HG02642 (cell line): ENCODE measurements around the gene SNU13.
"Not testable (repeated sequence)": the region's sequence is repeated elsewhere in the genome, so short reads cannot be mapped to it uniquely, and the experiment has no call there.

Experiments
- ATAC-seq: cut with Tn5 transposase; IDR thresholded peaks from one replicate; pipeline ENCODE4 v1.9.1; 2021; ENCODE audit warnings: mild to moderate bottlenecking; ENCODE audit not compliant: unreplicated experiment, poor library complexity

The SNU13 gene

DNA sequence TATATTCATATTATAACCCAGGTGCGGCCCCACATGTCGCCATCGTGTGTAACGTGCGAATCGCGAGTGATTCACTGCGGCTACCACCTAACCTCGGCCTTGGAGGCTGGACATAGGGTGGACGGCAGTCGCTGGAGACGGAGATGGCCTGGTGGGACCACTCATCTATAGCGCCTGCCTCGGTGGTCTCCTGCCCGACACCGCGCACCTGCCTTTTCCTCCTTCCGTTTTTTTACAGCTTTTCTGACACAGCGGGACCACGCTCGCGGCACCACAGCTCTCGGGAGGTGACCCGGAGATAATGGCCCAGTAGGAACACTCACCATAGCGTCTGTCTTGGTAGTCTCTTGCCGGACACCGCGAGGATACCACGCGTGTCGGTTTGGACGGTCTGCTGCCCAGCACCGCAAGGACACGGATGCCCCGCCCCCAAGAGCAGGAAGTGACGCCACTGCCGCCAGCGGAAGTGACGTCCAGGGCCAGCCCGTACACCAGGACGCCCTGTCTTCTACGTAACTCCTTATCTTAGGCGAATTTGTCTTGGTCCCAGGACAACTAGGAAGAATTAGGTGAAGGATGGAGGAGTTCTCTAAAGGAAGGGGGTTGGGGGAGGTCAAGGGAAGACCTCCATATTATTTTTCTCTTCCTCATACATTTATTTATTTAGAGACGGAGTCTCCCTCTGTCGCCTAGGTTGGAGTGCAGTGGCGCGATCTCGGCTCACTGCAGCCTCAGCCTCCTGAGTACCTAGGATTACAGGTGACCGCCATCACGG, 6.4 kb downstream of the SNU13 start:
- ATAC-seq, result peak; percentile 83

- no peak for ATAC-seq
These were observed 7.1 kb downstream of the SNU13 start for GRCh38 chr22:41681616-41682015.

GRCh38 chr22:41676134-41676533, 12.5 kb downstream of the SNU13 start:
- no peak for ATAC-seq

DNA sequence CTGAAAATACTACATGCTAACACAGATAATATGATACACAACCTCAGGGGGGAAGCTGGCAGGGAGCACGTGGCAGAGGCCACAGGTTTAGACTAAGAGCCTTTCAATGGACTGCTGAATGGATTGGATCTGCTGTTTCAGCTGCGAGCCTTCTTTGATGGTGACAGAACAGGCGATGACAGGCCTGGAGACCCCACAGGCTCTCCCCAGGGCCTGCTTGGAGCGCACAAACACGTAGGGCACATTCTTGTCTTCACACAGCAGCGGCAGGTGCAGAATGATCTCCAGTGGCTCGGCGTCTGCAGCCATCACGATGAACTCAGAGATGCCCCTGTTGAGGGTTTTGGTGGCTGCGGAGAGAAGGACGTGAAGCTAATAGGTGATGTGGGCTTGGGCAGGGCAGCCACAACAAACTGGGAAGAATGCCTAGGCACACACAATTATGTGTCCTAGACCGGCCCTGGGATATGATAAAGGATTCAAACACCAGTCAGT, 13.8 kb downstream of the SNU13 start:
- no peak for ATAC-seq

DNA sequence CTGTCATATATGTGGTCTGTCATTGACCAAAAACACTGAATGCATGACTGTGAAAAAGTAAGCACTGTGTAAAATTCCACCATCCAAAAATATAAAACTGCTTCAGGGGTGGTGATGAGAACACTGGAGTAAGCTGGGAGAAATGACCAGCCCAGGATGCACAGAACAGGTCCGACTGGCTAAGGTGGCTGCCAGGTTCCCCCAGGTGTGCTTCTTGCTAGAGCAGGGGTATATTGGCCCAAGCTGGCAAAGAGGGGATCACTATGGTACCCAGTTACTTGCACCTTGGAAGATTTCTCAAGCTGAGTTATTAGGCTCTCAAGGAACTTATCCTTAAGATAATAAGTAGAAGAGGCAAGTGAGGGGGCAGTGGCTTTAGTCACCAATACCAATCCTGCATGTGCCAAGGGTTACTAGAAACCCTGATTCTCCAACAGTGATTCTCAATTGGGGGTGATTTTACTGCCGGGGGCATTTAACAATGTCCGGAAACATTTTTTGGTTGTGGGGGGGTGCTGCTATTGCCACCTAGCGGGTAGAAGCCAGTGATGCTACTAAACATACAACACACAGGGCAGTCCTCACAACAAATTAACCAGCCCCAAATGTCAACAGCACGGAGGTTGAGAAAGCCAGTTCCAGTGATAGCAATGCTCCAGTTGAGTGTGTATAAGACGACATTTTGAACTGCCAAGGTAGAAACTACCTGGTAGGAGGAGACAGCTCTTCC, 15.7 kb downstream of the SNU13 start:
- no peak for ATAC-seq

- not testable (repeated sequence) for ATAC-seq
These were observed 16.6 kb downstream of the SNU13 start for GRCh38 chr22:41672096-41672495.

DNA sequence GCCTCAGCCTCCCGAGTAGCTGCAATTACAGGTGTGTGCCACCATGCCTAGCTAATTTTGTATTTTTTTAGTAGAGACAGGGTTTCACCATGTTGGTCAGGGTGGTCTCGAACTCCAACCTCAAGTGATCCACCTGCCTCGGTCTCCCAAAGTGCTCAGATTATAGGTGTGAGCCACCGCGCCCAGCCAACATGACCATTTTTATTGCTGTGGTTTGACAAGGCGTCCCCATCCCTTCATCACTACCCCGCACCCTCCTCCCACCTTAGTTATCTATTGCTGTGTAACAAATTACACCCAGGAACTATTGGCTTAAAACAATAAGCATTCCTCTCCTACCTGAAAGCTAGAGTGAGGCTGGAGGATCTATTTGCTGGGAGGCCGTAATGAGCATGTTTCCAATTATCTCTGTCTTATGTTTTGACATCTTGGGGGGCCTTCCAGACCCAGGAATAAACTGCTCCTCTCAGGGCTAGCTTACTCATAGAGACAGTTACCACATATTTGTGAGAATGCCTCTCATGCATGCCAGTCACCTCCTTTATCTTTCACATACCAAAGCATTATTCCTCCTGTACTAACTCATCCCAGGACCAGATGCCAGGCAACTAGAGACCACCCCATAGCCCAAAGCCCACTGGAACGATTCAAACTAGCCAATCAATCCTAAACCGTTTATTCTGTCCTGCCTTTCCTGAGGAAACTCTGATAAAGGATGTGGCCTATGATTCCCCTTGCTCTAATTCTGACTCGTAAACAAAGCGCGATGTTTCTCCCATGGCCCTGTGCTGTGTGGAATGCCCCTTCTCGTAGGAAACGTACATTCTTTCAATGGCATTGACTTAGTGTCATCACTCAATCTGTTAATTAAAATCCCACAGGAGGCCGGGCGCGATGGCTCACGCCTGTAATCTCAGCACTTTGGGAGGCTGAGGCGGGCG, 19.4 kb downstream of the SNU13 start:
- no peak for ATAC-seq

- no peak for ATAC-seq
These were observed 23.7 kb downstream of the SNU13 start for GRCh38 chr22:41664951-41665350.

- no peak for ATAC-seq
These were observed 24.2 kb downstream of the SNU13 start for GRCh38 chr22:41664490-41664889.

DNA sequence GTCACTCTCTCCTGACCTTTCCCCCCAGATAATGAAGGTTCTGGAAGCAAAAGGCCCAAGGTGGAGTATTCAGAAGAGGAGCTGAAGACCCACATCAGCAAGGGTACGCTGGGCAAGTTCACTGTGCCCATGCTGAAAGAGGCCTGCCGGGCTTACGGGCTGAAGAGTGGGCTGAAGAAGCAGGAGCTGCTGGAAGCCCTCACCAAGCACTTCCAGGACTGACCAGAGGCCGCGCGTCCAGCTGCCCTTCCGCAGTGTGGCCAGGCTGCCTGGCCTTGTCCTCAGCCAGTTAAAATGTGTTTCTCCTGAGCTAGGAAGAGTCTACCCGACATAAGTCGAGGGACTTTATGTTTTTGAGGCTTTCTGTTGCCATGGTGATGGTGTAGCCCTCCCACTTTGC, 25.1 kb downstream of the SNU13 start:
- not testable (repeated sequence) for ATAC-seq

DNA sequence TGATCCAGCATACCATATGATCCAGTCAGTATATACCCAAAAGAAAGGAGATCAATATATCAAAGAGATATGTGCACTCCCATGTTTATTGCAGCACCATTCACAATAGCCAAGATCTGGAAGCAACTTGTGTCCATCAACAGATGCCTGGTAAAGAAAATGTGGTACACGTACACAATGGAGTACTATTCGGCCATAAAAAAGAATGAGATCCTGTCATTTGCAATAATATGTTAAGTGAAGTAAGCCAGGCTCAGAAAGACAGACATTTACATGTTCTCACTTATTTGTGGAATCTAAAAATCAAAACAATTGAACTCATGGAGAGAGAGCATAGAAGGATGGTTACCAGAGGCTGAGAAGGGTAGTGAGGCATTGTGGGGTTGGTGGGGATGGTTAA, 27.0 kb downstream of the SNU13 start:
- no peak for ATAC-seq

GRCh38 chr22:41661088-41661487, 27.6 kb downstream of the SNU13 start:
- ATAC-seq, result no peak

DNA sequence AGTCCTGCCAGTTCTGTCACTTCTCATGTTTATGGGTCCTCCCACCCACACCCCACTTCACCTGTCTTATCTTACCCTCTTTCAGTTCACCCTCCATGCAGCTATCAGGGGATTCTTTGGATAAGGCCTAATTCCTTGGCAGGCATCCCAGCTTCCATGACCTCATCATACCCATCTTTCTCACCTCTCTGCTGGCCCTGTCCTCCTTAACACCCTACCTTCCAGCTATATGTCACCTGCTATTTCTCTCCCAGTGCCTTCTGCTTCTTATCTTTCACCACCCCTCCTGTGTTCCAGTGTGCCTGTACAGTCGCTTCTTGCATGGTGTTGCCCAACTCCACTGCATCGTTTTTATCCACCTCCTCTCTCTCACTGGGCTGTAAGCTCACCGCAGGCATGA, 28.3 kb downstream of the SNU13 start:
- no peak for ATAC-seq

DNA sequence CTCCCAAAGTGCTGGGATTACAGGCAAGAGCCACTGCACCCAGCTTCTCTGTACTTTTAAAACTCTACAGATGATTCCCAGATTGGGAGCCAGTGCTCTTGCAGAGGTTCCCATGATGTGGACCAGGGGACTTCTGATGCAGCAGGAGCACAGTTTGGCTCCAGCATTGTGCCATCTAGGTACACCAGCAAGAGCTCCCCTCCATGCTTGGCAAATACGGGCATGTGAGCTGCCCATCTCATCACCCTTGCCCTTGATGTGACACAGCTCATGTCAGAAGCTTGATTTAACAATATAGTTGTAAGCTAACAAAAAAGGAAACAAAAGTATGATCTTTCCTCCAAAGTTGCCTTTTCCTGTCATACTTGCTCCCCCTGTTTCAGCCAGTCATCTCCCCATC, 28.7 kb downstream of the SNU13 start:
- ATAC-seq, result no peak

DNA sequence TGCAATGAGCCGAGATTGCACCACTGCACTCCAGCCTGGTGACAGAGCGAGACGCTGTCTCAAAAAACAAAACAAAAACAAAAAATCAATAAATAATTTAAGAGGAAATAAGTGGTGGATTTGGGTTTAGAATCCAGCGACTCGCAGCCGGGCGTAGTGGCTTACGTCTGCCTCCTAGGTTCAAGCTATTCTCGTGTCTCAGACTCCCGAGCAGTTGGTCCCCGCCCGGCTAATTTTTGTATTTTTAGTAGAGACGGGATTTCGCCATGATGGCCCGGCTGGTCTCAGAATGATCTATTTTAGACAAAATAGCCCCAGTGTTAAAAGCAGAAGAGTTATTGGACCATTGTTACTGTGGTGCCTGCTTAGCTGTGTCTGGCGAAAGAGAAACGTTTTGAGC, 29.8 kb downstream of the SNU13 start:
- no peak for ATAC-seq

DNA sequence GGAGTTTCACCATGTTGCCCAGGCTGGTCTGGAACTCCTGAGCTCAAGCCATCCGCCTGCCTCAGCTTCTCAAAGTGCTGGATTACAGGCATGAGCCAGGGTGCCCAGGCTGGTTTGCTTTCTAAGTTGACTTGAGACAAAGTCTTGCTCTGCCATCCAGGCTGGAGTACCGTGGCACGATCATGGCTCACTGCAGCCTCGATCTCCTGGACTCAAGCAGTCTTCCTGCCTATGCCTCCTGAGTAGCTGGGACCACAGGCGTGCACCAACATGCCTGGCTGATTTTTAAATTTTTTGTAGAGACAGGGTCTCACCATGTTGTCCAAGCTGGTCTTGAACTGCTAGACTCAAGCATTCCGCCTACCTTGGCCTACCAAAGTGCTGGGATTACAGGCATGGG, 31.0 kb downstream of the SNU13 start:
- no peak for ATAC-seq

GRCh38 chr22:41656556-41656955, 32.1 kb downstream of the SNU13 start:
- no peak for ATAC-seq

DNA sequence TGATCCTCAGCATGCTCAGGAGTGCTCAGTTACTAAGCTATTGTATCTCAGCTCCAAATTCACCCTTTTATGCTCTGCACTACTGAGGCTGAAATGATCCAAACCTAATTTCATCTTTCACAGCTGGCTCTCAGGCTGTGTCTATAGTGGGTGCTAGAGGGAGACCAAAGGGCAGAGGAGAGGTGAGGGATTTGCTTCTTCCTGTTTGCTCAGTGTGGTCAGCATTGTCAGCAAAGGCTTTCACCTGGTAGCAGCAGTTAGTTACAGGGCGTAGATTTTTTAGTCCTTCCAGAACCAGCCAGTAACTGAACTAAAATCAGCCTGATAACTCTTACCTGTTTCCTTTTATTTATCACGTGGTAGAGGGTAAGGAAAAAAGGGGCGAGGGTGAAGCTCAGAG, 34.3 kb downstream of the SNU13 start:
- no peak for ATAC-seq

DNA sequence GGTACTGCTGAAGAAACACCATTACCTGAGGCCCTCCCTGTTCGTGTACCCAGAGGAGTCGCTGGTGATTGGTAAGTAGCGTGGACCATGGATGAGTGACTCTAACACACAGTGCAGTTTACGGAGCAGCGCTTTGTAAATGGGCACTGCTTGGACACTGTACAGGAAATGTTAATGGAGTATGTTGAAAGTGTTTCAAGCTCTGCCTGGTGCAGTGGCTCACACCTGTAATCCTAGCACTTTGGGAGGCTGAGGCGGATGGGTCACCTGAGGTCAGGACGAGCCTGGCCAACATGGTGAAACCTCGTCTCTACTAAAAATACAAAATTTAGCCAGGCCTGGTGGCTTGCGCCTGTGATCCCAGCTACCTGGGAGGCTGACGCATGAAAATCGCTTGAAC, 37.8 kb downstream of the SNU13 start:
- ATAC-seq, result no peak

- no peak for ATAC-seq
These were observed 38.4 kb downstream of the SNU13 start for GRCh38 chr22:41650229-41650628.

DNA sequence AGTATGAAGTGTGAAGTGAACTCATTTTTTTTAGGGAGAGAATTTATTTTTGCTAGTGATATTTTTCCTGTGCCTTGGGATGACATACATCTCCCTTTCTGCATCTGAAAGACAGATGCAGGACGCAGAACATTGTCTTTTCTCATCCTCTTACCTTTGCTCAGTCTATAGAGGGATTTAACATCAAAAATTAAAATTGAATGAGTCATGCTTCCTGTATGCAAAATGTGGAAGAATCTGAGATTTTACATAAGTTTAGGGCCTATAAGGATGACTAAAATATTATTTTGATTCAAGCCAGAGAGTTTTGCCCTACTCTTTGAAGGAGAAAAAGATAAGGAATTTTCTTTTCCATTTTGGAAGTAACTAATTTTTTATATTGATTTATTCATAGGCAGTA, 40.2 kb downstream of the SNU13 start:
- no peak for ATAC-seq
